ENCODE measurements around the gene TAC3. TPM values are rescaled to one million over a fixed set of nuclear protein-coding genes. Genes with fewer than 3 reads are reported as not detected.
"Not testable (repeated sequence)": the region's sequence is repeated elsewhere in the genome, so short reads cannot be mapped to it uniquely, and the experiment has no call there.

TAC3 gene
- total RNA-seq, 3 donors from 2014 or later (not counting 1 experiment from before 2014, with no cell fraction given), result not detected

DNA sequence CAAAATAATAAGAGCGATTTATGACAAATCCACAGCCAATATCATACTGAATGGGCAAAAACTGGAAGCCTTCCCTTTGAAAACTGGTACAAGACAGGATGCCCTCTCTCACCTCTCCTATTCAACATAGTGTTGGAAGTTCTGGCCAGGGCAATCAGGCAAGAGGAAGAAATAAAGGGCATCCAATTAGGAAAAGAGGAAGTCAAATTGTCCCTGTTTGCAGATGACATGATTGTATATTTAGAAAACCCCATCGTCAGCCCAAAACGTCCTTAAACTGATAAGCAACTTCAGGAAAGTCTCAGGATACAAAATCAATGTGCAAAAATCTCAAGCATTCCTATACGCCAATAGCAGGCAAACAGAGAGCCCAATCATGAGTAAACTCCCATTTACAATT, 54.1 kb downstream of the TAC3 start:
- H3K4me3 Mint-ChIP-seq, H3K9me3 Mint-ChIP-seq: not testable (repeated sequence)

More for the DNA sequence above, 54.1 kb downstream of the TAC3 start:
- H3K9me3 ChIP-seq (ENCODE audit: control insufficient read depth, insufficient read depth, low read length); H3K27ac ChIP-seq (ENCODE audit: low read length); intact Hi-C loops (cut with micrococcal nuclease); ATAC-seq; H3K36me3 ChIP-seq (ENCODE audit: control insufficient read depth, insufficient read depth, low read length); H3K27me3 ChIP-seq (ENCODE audit: control insufficient read depth, insufficient read depth, low read length); H3K36me3 Mint-ChIP-seq; DNase-seq; H3K4me1 ChIP-seq (ENCODE audit: control insufficient read depth, insufficient read depth, low read length); H3K27ac Mint-ChIP-seq; H3K4me3 ChIP-seq (ENCODE audit: low read length); H3K4me1 Mint-ChIP-seq: not testable (repeated sequence)
- peaks cover 0 to 12% of the 10 kb centered on the region in 2 donors for H3K27me3 Mint-ChIP-seq (ENCODE audit: low read depth in 2 of 2)
- 60% methylated on average over 4 of the region's 4 CpGs for WGBS (ENCODE audit: insufficient coverage)

Other genes with a start within 250 kb of the TAC3 start
- gene SDR9C7, start 82.1 kb downstream of the TAC3 start, total RNA-seq, result under 1 TPM in 1 of 3 donors, not detected in 2; 0.20 TPM
- gene RDH16, start 58.9 kb downstream of the TAC3 start, total RNA-seq, result 1 to 10 TPM; 1.3 to 2.3 (median 1.6) TPM
- gene ZBTB39, start 10.0 kb downstream of the TAC3 start, total RNA-seq, result 10 to 100 TPM in 2 of 3 donors, 1 to 10 TPM in 1; 9.5 to 17.6 (median 12.5) TPM
- 1 to 10 TPM in 1 of 3 donors, not detected in 2; 1.1 TPM for gene MYO1A, start 33.6 kb upstream of the TAC3 start, total RNA-seq
- gene NEMP1, start 62.3 kb upstream of the TAC3 start, total RNA-seq, result 10 to 100 TPM; 11.1 to 16.7 (median 12.1) TPM
- 1 to 10 TPM; 4.2 to 7.0 (median 5.4) TPM for gene NAB2, start 72.6 kb upstream of the TAC3 start, total RNA-seq
- gene STAT6, start 94.8 kb upstream of the TAC3 start, total RNA-seq, result 100 to 1,000 TPM; 277 to 340 (median 319) TPM
- 10 to 100 TPM in 1 of 3 donors, 1 to 10 TPM in 2; 6.7 to 13.1 (median 9.5) TPM for gene LRP1, start 112.0 kb upstream of the TAC3 start, total RNA-seq
- not detected for gene LRP1-AS, start 131.1 kb upstream of the TAC3 start, total RNA-seq
- gene NXPH4, start 200.3 kb upstream of the TAC3 start, total RNA-seq, result under 1 TPM in 1 of 3 donors, not detected in 2; 0.82 TPM
- gene SHMT2, start 213.2 kb upstream of the TAC3 start, total RNA-seq, result 10 to 100 TPM; 28.6 to 39.3 (median 34.9) TPM
- 1 to 10 TPM; 2.4 to 4.1 (median 3.8) TPM for gene STAC3, start 234.7 kb upstream of the TAC3 start, total RNA-seq